ENCODE measurements around the gene CHST4.

GRCh38 chr16:71557954-71558582, 31.8 kb downstream of the CHST4 start:
- TF ChIP-seq ATOH8 (CRISPR knock-in tag; IDR thresholded peaks at IDR 0.05; ENCODE audit: low read depth) (no peak), NR3C1 (IDR thresholded peaks at IDR 0.05) (no peak), BHLHE40 (IDR thresholded peaks at IDR 0.05; ENCODE audit: low read depth, low read length) (no peak), USF2 (IDR thresholded peaks at IDR 0.05) (no peak), JUN (IDR thresholded peaks at IDR 0.05) (no peak), SREBF2 (IDR thresholded peaks at IDR 0.05) (no peak), CTCF (IDR thresholded peaks at IDR 0.05) (no peak), POLR2A (IDR thresholded peaks at IDR 0.05; ENCODE audit: low read length) (no peak)

Data from A549 (cell line).